GM21515 (cell line): ENCODE results near the gene LUM.

Source experiments
- ATAC-seq: cut with Tn5 transposase; IDR thresholded peaks from one replicate; pipeline ENCODE4 v1.9.1; 2021; ENCODE audit not compliant: unreplicated experiment

Gene LUM

GRCh38 chr12:91111366-91112325, at the start of gene LUM:
LUM (minus strand) TSS chr12:91111494; CDS start chr12:91108979, 2,515 bp downstream.
- no peak for ATAC-seq

- ATAC-seq, result no peak
Observed at GRCh38 chr12:91161009-91161408, 49.7 kb upstream of the LUM start.

GRCh38 chr12:91155990-91156389, 44.7 kb upstream of the LUM start:
- no peak for ATAC-seq

- ATAC-seq, result no peak
Observed at GRCh38 chr12:91154131-91154530, 42.8 kb upstream of the LUM start.

- no peak for ATAC-seq
Observed at GRCh38 chr12:91144053-91144452, 32.8 kb upstream of the LUM start.

GRCh38 chr12:91143206-91143605, 31.9 kb upstream of the LUM start:
- ATAC-seq, result no peak

GRCh38 chr12:91142221-91142631, 30.9 kb upstream of the LUM start:
- no peak for ATAC-seq

GRCh38 chr12:91140026-91140931, 29.0 kb upstream of the LUM start:
- no peak for ATAC-seq

- no peak for ATAC-seq
Observed at GRCh38 chr12:91139286-91139685, 28.0 kb upstream of the LUM start.

GRCh38 chr12:91138337-91138920, 27.1 kb upstream of the LUM start:
- no peak for ATAC-seq

GRCh38 chr12:91133871-91134270, 22.6 kb upstream of the LUM start:
- no peak for ATAC-seq

GRCh38 chr12:91129662-91130362, 18.5 kb upstream of the LUM start:
- no peak for ATAC-seq

GRCh38 chr12:91127751-91128150, 16.5 kb upstream of the LUM start:
- no peak for ATAC-seq

- ATAC-seq, result no peak
Observed at GRCh38 chr12:91127306-91127705, 16.0 kb upstream of the LUM start.

GRCh38 chr12:91126516-91126915, 15.2 kb upstream of the LUM start:
- ATAC-seq, result no peak

- no peak for ATAC-seq
Observed at GRCh38 chr12:91123236-91123916, 12.1 kb upstream of the LUM start.

GRCh38 chr12:91120781-91121180, 9.5 kb upstream of the LUM start:
- ATAC-seq, result no peak

GRCh38 chr12:91119089-91119488, 7.8 kb upstream of the LUM start:
- ATAC-seq, result no peak

- no peak for ATAC-seq
Observed at GRCh38 chr12:91113621-91114020, 2.3 kb upstream of the LUM start.

- no peak for ATAC-seq
Observed at GRCh38 chr12:91110311-91110924, 876 bp downstream of the LUM start.
